Dedifferentiated amniotic fluid mesenchymal stem cell (primary cell): Measurements from ENCODE around the gene TRIM29.

Experiments
- DNase-seq: peaks from one replicate; pipeline ENCODE4 v3.0.0-alpha.2; 2016; ENCODE audit errors: extremely low spot score

Gene TRIM29

GRCh38 chr11:120122924-120123683, 14.8 kb downstream of the TRIM29 start:
- no peak for DNase-seq

GRCh38 chr11:120121914-120122473, 15.9 kb downstream of the TRIM29 start:
- DNase-seq = no peak

DNA sequence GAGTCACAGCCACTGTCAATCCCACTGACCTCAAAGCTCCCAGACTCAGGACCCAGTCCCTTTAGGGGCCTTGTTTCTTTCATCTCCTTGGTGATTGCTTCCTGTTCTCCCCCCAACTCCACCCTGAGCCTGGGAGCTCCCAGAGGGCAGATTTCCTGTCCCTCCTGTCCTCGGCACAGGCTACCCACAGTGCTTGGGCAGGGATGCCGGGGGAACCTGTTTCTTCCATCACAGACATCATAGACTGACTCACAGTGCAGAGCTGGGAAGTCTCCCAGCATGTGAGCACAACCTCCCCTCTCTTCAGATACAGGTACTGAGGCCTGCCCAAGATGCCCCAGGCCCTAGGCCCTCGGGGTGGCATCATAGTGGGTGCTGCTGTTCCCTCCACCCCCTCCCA, 16.6 kb downstream of the TRIM29 start:
- no peak for DNase-seq

GRCh38 chr11:120120805-120121335, 17.0 kb downstream of the TRIM29 start:
- DNase-seq = no peak

GRCh38 chr11:120119121-120119520, 18.8 kb downstream of the TRIM29 start:
- no peak for DNase-seq

DNA sequence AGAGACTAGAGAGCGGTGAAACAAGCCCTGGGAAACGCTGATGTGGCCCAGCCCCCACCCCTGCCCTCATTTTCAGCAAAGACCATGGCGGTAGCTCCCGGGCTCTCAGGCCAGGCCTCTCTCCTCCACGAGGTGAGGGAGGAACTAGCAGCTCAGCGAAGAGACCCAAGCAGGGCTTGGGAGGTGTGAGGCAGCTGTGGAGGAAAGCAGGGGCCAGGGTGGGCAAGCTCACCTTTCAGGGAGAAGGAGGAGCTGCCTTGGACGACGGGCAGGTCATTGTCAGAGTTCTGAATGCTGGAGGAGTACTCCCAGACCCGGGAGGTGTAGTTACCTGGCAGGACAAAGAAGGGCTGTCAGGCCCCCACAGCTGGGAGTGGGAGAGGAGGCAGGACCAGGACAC, 19.9 kb downstream of the TRIM29 start:
- no peak for DNase-seq

DNA sequence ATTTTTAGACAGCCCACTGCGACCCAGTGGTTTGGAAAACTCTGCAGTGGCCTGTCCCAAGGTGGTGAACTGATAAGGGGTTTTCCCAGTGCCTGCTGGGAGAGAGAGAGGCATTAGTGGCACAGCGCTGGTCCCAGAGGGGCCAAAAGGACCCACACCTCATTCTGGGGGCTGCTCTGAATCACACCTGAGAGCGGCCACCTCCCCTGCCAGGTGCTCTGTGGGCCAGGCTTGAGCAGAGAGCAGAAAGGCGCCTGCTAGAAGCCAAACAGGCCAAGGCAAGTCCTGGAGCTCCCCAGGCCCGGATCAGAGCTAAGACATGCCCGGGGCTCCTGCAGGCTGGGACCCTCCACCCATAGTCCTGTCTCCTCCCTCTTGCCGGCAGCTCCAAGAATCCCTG, 20.9 kb downstream of the TRIM29 start:
- no peak for DNase-seq

DNA sequence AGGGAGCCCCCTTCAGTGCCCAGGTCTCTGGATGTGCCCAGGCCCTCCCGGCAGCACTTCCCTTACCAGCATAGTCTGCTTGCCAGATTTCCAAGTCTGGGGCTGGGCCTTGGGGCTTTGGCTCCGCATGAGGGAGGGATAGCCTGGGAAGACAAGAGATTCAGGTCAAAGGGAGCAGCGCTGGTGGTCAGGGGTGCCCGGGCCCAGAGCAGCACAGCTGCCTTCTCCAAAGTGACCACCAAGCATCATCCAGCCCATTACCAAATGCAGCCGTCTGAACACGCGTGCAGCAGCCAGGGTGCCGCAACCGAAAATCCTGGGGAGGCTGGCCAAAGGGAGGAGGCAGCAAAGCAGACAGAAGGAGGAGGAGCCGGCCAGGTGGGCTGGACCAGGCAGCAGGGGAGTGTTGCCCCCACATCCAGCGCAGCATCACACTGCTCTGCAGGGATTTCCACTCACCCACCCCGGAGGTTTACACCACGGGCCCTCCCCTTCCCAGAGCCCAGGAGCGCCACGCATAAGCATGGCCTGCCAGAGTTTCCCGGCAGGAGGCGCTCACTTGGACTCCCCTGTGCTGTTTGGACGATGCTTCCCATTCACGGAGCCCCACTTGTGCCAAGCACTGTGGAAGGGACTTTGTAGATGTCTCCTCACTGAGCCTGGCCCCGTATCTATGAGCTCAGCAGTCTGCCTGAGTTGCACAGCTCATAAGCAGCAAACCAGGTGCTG, 22.5 kb downstream of the TRIM29 start:
- DNase-seq = no peak

DNA sequence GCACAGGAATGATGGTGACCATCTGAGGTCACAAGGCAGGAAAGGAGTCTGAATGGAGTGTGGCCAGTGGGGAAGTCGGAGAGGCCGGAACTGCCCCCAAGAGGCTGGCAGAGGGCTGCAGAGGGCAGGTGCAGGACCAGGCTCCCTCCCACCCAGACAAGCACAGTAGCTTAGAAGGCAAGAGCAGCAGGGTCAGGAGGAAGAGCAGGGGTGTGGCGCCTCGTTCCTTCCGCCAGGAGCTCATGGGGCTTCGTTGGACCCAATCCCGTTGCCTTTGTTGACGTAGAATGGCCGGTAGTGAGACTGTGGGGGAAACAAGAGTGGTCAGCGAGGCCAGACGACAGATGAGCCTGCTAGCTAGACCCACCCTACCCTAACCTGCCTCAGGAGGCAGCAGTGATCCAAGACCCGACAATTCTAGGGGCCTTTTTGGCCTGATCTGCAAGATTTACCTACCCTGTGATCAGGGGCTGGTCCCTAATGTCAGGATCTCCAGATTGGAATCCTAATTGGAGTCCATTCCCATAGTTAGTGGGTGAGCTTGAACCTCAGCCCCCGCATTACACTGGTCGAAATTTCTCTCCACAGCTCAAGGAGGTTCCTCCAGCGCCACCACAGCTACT, 25.6 kb downstream of the TRIM29 start:
- DNase-seq = no peak

- DNase-seq = no peak
These were observed 28.4 kb downstream of the TRIM29 start for GRCh38 chr11:120109531-120109930.

DNA sequence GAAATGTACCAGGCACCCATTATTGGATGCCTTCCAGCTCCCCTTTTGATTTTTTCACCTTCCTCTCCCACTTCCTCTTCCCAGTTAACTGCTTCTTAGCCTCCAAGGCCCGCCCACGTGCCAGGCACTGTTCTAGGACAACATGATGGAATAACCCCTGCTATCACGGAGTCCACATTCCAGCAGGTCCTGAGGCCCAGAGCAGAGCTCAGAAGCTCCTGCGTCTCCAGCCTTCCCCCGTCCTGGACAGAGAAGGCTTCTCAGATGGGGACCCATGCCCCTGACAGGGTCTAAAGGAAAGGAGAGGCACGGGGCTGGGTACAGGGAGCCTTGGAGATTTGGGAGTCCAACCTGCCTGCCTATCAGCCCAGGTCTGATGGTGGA, 29.1 kb downstream of the TRIM29 start:
- DNase-seq = no peak

DNA sequence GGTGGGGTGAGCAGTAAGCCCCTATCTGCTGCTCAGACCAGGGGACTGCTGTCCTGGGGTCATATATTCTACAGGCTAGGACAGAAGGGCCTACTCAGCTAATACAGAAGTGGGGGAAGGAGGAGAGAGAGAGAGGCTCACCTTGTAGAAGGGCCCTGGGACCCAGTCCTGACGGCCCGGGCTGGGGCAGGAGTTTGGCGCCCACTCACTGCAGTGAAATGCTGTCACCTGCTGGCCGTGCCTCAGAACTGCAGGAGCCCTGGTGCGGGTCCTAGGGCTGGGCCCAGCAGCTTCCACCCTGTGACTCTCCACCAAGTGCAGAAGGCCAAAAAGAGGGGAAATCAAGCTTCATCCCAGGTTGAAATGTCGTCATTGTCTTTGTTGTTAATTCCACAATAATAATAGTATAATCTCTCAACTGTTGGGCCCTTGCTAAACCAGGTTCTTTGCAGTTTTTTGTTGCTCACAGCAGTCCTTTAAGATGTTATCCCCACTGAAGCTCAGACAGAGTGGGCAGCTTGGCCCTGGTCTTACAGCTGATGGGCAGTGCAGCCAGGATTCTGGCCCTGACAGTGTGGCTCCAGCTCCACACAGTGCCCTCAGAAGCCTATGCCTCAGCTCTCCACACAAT, 29.6 kb downstream of the TRIM29 start:
- peak; percentile 25 for DNase-seq

DNA sequence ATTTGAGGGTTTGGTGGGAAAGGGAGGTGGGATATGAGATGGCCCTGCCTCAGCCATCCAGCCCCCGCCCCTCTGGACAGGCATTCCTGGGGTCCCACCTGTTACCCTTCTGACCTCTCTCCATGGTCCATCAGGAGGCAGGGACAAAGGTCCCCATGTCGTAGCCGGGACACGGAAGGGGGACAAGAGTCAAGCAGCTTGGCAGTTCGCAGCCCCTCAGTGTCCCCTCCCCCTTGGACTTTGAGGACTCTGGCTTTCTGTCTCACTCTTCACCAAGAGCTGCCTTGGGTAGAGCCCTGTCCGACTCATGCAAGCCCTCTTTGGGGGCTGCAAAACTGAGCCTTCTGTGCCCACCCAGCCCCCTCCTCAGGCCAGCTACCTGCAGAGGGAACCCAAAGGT, 30.2 kb downstream of the TRIM29 start:
- no peak for DNase-seq

DNA sequence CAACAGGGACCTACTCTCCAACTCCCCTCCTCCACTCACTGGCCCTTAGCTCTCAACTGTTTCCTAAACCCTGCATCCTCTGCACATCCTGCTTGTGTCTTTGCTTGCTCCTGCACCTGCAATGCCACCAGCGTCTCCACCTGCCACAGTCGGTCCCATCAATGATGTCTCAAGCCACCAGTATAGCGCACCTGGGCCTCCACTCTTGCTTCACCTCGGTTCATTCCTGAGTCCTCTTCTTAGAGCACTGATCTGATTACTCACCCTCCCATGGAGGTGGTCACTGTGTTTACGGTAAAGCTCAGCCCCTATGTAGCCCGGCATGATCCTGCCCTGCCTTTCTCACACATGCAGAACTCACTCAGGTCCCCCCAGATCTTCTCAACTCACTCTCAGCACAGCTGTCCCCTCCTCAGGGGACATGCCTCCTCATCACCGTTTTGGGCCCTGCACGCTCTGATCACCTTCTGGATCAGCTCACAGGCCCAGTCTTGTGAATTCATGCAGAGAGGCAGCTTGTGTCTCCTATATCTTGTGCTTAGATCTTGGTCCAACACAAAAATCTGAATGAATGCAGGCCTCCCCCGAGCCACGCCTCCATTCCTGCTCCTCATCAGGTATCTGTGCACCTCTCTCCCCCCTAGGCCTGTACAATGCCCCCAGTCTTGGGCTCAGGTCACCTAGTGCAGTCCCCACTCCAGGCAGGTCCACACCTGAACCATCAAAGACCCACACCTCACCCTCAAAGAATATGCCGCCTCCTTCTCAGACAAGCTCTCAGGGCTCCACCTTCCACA, 31.4 kb downstream of the TRIM29 start:
- no peak for DNase-seq

DNA sequence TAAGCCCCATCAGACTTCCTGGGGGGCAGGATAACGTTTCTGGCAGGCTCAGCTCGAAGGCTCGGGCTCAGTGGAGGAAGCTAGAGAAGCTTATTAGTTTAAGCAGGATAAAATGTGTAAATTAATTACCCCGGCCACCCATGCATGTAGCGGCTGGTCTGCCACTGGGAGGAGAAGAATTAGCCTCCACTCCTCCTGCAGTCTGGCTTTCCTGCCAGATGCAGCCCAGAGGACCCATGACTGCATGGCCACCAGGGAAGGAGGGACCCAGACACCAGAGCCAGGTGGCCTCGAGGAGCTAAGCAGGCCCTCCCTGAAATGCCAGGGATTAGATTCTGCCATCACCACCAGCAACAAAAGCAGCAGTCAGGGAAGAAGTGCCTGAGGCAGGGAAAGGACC, 32.3 kb downstream of the TRIM29 start:
- no peak for DNase-seq

DNA sequence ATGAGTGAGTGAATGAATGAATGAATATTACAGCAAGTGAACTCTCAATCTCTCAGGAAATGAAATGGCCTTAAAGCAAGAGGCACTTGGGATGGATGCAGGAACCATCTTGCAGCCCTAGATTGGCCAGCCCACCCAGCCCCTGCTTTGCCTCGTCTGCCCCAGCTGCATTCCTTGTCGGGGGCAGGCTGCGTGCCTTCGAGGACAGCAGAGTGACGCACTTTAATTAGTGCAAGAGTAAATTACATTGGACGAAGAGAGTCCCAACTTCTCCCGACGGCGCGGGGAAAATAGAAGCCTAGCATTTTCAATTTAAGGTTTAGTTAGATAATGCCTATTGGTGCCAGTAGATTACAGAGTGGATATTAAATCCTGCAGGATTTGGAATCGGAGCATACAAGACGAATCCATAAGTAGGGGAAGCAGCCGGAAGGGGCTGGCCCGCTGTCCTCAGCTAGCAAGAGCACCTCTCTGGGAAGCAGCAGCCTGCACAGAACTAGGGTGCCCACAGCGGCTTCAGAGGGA, 33.8 kb downstream of the TRIM29 start:
- no peak for DNase-seq

DNA sequence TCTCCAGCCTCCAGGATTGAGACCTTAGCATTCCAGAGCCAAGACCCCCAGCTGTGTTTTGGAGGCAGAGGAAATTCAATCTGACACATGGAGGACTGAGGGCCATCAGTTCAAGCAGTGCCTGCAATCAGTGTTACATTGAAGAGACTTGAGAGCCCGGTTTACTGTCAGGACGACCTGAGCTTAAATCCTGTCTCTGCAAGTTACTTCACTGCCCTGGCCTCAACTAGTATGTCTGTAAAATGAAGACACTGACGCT, 35.1 kb downstream of the TRIM29 start:
- no peak for DNase-seq

GRCh38 chr11:120102050-120102863, 35.7 kb downstream of the TRIM29 start:
- no peak for DNase-seq

- no peak for DNase-seq
These were observed 39.4 kb downstream of the TRIM29 start for GRCh38 chr11:120098503-120099020.
